Epithelial cell of alveolus of lung (primary cell): ENCODE measurements around the gene RUSF1. TPM values are rescaled to one million over a fixed set of nuclear protein-coding genes. Genes with fewer than 3 reads are reported as not detected.

ENCODE experiments used
- total RNA-seq: library from RNA; depleted of rRNA; stranded (reverse); fragments of >200 nt; gene quantifications from 2 replicates; pipeline ENCODE4 v1.2.1, GENCODE V29; 2015

Gene RUSF1
- 71.5 and 106 TPM in 2 replicates for total RNA-seq

GRCh38 chr16:31507929-31508705 lies at the start of gene RUSF1:
Gene RUSF1, minus strand, starts transcription at chr16:31508391. Its CDS starts 18 bp downstream, at chr16:31508373.

DNA sequence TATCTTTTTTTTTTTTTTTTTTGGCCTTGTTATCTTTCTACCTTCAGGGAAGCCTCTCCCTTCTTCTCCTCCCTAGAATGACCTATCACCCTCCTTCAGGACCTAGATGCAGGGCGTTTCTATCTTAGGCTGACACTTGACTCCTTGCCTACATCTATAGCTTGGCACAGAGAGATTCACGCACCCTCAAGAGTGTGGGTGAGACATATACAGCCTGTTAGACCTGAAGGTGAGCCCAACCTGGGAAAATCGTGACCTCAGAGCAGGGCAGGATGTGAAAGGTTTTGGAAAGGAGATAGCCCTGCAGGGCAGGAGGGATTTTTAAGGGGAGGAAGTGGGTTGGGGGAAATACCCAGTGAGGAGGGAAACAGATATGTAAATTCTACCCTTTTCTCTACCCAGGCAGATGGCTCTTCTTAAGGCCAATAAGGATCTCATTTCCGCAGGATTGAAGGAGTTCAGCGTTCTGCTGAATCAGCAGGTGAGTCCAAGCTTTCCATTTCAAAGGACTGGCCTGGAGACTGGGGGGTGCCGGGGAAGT lies 19.6 kb upstream of the RUSF1 start, which contains the start of gene AHSP:
Gene AHSP (plus strand): TSS at position 167 of the 541 bp plus-strand sequence. CDS start 240 bp downstream, at position 407.

GRCh38 chr16:31483081-31483480 lies 25.1 kb downstream of the RUSF1 start, which contains the start of gene SLC5A2:
Gene SLC5A2, plus strand, starts transcription at chr16:31483123. Its CDS starts 14 bp downstream, at chr16:31483137.

GRCh38 chr16:31471875-31472708 lies 36.1 kb downstream of the RUSF1 start, which contains the start of gene TGFB1I1:
Gene TGFB1I1, plus strand, starts transcription at chr16:31472152. Its CDS starts 37 bp downstream, at chr16:31472189.

DNA sequence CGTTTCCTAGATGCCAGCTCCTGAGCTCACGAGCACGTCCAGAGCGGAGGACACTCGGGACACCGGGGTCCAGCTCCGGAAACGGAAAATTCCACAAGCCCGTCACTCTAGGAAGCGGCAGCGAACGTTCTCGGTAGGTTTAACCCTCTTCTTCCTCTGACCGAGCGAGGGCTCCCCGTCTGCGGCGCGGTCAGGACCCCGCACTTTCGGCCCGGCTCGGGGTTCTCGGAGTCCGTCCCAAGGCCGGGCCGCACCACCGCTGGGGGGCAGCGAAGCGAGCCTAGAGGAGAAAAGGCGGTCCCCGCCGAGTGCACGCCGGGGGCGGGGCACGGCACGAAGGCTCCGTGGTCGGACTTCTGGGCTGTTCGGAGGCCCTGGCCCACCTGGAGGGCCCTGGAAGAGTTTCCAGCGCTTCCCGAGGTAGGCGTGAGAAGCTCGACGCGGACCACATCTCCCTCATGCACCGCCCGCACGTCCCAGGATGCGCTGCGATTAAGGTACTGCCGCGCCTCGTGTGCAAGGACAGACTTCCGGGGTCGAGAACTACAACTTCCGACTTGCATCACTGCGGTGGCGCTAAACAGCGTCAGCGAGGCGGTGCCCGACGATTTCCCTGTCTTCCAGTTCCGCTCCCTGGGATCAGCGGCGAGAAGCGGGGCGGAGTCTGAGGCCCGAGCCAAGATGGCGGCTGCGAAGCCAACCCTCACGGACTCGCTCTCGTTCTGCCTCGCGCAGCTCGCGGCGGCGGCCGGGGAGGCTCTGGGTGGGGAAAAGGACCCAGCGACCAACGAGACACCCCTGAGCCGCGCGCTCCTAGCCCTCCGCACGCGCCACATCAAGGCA lies 49.1 kb downstream of the RUSF1 start, which contains the start of gene ARMC5:
Gene ARMC5 (plus strand): TSS at position 658 of the 843 bp plus-strand sequence. CDS start 24 bp downstream, at position 682.

Other genes with a start within 250 kb of the RUSF1 start
- gene ITGAM, start 248.4 kb downstream of the RUSF1 start, total RNA-seq, result not detected in 2 replicates
- not detected in 2 replicates for gene ITGAX, start 153.2 kb downstream of the RUSF1 start, total RNA-seq
- not detected in 2 replicates for gene ITGAD, start 115.1 kb downstream of the RUSF1 start, total RNA-seq
- not detected in 2 replicates for gene COX6A2, start 80.0 kb downstream of the RUSF1 start, total RNA-seq
- 0.26 and 2.5 TPM in 2 replicates for gene ZNF843, start 65.6 kb downstream of the RUSF1 start, total RNA-seq
- gene ARMC5, start 48.9 kb downstream of the RUSF1 start, total RNA-seq, result 8.8 and 8.9 TPM in 2 replicates
- 132 and 212 TPM in 2 replicates for gene TGFB1I1, start 36.2 kb downstream of the RUSF1 start, total RNA-seq
- not detected in 2 replicates for gene SLC5A2, start 25.3 kb downstream of the RUSF1 start, total RNA-seq
- gene AHSP, start 19.5 kb upstream of the RUSF1 start, total RNA-seq, result 0.39 and 1.4 TPM in 2 replicates